ENCODE results near the gene TK2. TPM values are rescaled to one million over a fixed set of nuclear protein-coding genes. Genes with fewer than 3 reads are reported as not detected.
A peak's percentile ranks its signal among the peaks of the same experiment; 100 is the strongest.
"Not testable (repeated sequence)": the region's sequence is repeated elsewhere in the genome, so short reads cannot be mapped to it uniquely, and the experiment has no call there.

Gene TK2
- total RNA-seq, 1 experiment from 2014 or later, result 23.6 TPM

GRCh38 chr16:66514391-66514790, 35.5 kb downstream of the TK2 start:
- in situ Hi-C loops (cut with HindIII; ENCODE audit: low pct_unique_long_range_greater_than_20kb, low sequenced_read_pairs), result not testable (repeated sequence)

GRCh38 chr16:66513111-66513723, 36.7 kb downstream of the TK2 start:
- DNase-seq (ENCODE audit: low read depth, low spot score), result no peak

More at GRCh38 chr16:66514391-66514790, 35.5 kb downstream of the TK2 start:
- DNase-seq (ENCODE audit: low read depth, low spot score), result not testable (repeated sequence)

GRCh38 chr16:66512272-66513110, 37.4 kb downstream of the TK2 start:
- no peak for DNase-seq (ENCODE audit: low read depth, low spot score)
- in situ Hi-C loops (cut with HindIII; ENCODE audit: low pct_unique_long_range_greater_than_20kb, low sequenced_read_pairs), result no loop called here

More at GRCh38 chr16:66513111-66513723, 36.7 kb downstream of the TK2 start:
- in situ Hi-C loops (cut with HindIII; ENCODE audit: low pct_unique_long_range_greater_than_20kb, low sequenced_read_pairs), result no loop called here

- DNase-seq (ENCODE audit: low read depth, low spot score), result peak; percentile 55
- in situ Hi-C loops (cut with HindIII; ENCODE audit: low pct_unique_long_range_greater_than_20kb, low sequenced_read_pairs), result no loop called here
Measured at GRCh38 chr16:66511602-66512271, 38.2 kb downstream of the TK2 start.

- DNase-seq (ENCODE audit: low read depth, low spot score), result no peak
- in situ Hi-C loops (cut with HindIII; ENCODE audit: low pct_unique_long_range_greater_than_20kb, low sequenced_read_pairs), result no loop called here
Measured at GRCh38 chr16:66510711-66511601, 39.0 kb downstream of the TK2 start.

- no peak for DNase-seq (ENCODE audit: low read depth, low spot score)
- in situ Hi-C loops (cut with HindIII; ENCODE audit: low pct_unique_long_range_greater_than_20kb, low sequenced_read_pairs), result no loop called here
Measured at GRCh38 chr16:66510298-66510697, 39.6 kb downstream of the TK2 start.

GRCh38 chr16:66509576-66509975, 40.3 kb downstream of the TK2 start:
- in situ Hi-C loops (cut with HindIII; ENCODE audit: low pct_unique_long_range_greater_than_20kb, low sequenced_read_pairs), result no loop called here
- DNase-seq (ENCODE audit: low read depth, low spot score), result no peak

- in situ Hi-C loops (cut with HindIII; ENCODE audit: low pct_unique_long_range_greater_than_20kb, low sequenced_read_pairs), result no loop called here
- DNase-seq (ENCODE audit: low read depth, low spot score), result no peak
Measured at GRCh38 chr16:66508914-66509496, 40.9 kb downstream of the TK2 start.

- no peak for DNase-seq (ENCODE audit: low read depth, low spot score)
- in situ Hi-C loops (cut with HindIII; ENCODE audit: low pct_unique_long_range_greater_than_20kb, low sequenced_read_pairs), result no loop called here
Measured at GRCh38 chr16:66508248-66508913, 41.5 kb downstream of the TK2 start.

- no peak for DNase-seq (ENCODE audit: low read depth, low spot score)
Measured at GRCh38 chr16:66507731-66508239, 42.1 kb downstream of the TK2 start.

GRCh38 chr16:66503612-66504011, 46.3 kb downstream of the TK2 start:
- in situ Hi-C loops (cut with HindIII; ENCODE audit: low pct_unique_long_range_greater_than_20kb, low sequenced_read_pairs), result no loop called here
- DNase-seq (ENCODE audit: low read depth, low spot score), result no peak

More at GRCh38 chr16:66507731-66508239, 42.1 kb downstream of the TK2 start:
- in situ Hi-C loops (cut with HindIII; ENCODE audit: low pct_unique_long_range_greater_than_20kb, low sequenced_read_pairs), result no loop called here

GRCh38 chr16:66503030-66503429, 46.9 kb downstream of the TK2 start:
- no peak for DNase-seq (ENCODE audit: low read depth, low spot score)
- in situ Hi-C loops (cut with HindIII; ENCODE audit: low pct_unique_long_range_greater_than_20kb, low sequenced_read_pairs), result no loop called here

GRCh38 chr16:66502020-66502913, 47.7 kb downstream of the TK2 start:
- no peak for DNase-seq (ENCODE audit: low read depth, low spot score)
- in situ Hi-C loops (cut with HindIII; ENCODE audit: low pct_unique_long_range_greater_than_20kb, low sequenced_read_pairs), result no loop called here

GRCh38 chr16:66501563-66501962, 48.4 kb downstream of the TK2 start:
- DNase-seq (ENCODE audit: low read depth, low spot score); in situ Hi-C loops (cut with HindIII; ENCODE audit: low pct_unique_long_range_greater_than_20kb, low sequenced_read_pairs): not testable (repeated sequence)

GRCh38 chr16:66497921-66498320, 52.0 kb downstream of the TK2 start:
- in situ Hi-C loops (cut with HindIII; ENCODE audit: low pct_unique_long_range_greater_than_20kb, low sequenced_read_pairs); DNase-seq (ENCODE audit: low read depth, low spot score): not testable (repeated sequence)

GRCh38 chr16:66496226-66496625, 53.7 kb downstream of the TK2 start:
- in situ Hi-C loops (cut with HindIII; ENCODE audit: low pct_unique_long_range_greater_than_20kb, low sequenced_read_pairs); DNase-seq (ENCODE audit: low read depth, low spot score): not testable (repeated sequence)

All from SK-MEL-5 (cell line).